Smooth muscle cell (in vitro differentiated cells): ENCODE data around the gene HCN4. TPM values are rescaled to one million over a fixed set of nuclear protein-coding genes. Genes with fewer than 3 reads are reported as not detected.

ENCODE experiments used
- DNase-seq: peaks from one replicate; lab custom pipeline; 2025; ENCODE audit not compliant: unreplicated experiment; lab: John Stamatoyannopoulos, UW
- H2AFZ ChIP-seq: fragments of 200-600 bp; sonication (generic); 2 replicates; pipeline ENCODE4 v1.6.0; 2016; ENCODE audit warnings: antibody characterized with exemption, low read depth, mild to moderate bottlenecking
- H3F3A ChIP-seq: fragments of 200-600 bp; sonication (generic); 2 replicates; pipeline ENCODE4 v1.6.0; 2017; ENCODE audit warnings: antibody characterized with exemption, low read depth
- H3K27ac ChIP-seq: fragments of 200-600 bp; sonication (generic); 2 replicates; pipeline ENCODE4 v1.5.1; 2016; ENCODE audit warnings: low read depth, mild to moderate bottlenecking
- H3K27me3 ChIP-seq: fragments of 200-600 bp; sonication (generic); 2 replicates; pipeline ENCODE4 v1.6.1; 2016; ENCODE audit warnings: low read depth, mild to moderate bottlenecking
- H3K36me3 ChIP-seq: fragments of 200-600 bp; sonication (generic); 2 replicates; pipeline ENCODE4 v1.5.1; 2016; ENCODE audit warnings: low read depth
- H3K4me1 ChIP-seq: fragments of 200-600 bp; sonication (generic); 2 replicates; pipeline ENCODE4 v1.5.1; 2016; ENCODE audit warnings: low read depth
- H3K4me2 ChIP-seq: fragments of 200-600 bp; sonication (generic); 2 replicates; pipeline ENCODE4 v1.6.0; 2016; ENCODE audit warnings: mild to moderate bottlenecking
- H3K4me3 ChIP-seq: fragments of 200-600 bp; sonication (generic); 2 replicates; pipeline ENCODE4 v1.5.1; 2016; ENCODE audit warnings: mild to moderate bottlenecking
- H3K79me2 ChIP-seq: fragments of 200-600 bp; sonication (generic); 2 replicates; pipeline ENCODE4 v1.6.0; 2016; ENCODE audit warnings: low read depth, mild to moderate bottlenecking
- H3K9ac ChIP-seq: fragments of 200-600 bp; sonication (generic); 2 replicates; pipeline ENCODE4 v1.6.0; 2016; ENCODE audit warnings: low read depth
- H3K9me3 ChIP-seq: fragments of 200-600 bp; sonication (generic); replicated peaks from 2 replicates; pipeline ENCODE4 v1.5.1; 2016; ENCODE audit warnings: low read depth
- H4K20me1 ChIP-seq: fragments of 200-600 bp; sonication (generic); 2 replicates; pipeline ENCODE4 v1.6.0; 2016; ENCODE audit warnings: low read depth
- WGBS: methylation state at CpG from one replicate; pipeline ENCODE4 v1.1.7; 2016; ENCODE audit warnings: low lambda C conversion rate; 5-methylcytosine and 5-hydroxymethylcytosine counted together
- polyA plus RNA-seq: library from polyadenylated mRNA; unstranded; fragments of >200 nt; fragmentation: Nextera tagmentation; extraction: Ambion mirVana; gene quantifications from 2 replicates; pipeline ENCODE4 v1.2.1, GENCODE V29; 2016
- total RNA-seq: library from RNA; depleted of rRNA; stranded (reverse); fragments of >200 nt; gene quantifications from 2 replicates; pipeline ENCODE4 v1.2.3, GENCODE V29; 2014
- TF ChIP-seq, protein P1 (sequence below): fragments of 200-600 bp; sonication (generic); IDR thresholded peaks from 2 replicates; pipeline ENCODE4 v1.5.1; 2017; ENCODE audit warnings: borderline replicate concordance, mild to moderate bottlenecking, antibody characterized with exemption; ENCODE audit not compliant: insufficient read depth, poor library complexity, severe bottlenecking

Gene HCN4
- total and polyA plus RNA-seq, 2 experiments from 2014 or later = 0.07 TPM; not detected in 1

GRCh38 chr15:73371812-73372211, 3.1 kb upstream of the HCN4 start:
- H3K27me3 ChIP-seq = peaks cover 58% of the 10 kb centered on the region
- no peak overlapping the region for H3K27ac ChIP-seq
- no peak for DNase-seq

GRCh38 chr15:73370151-73370550, 1.4 kb upstream of the HCN4 start:
- Histone ChIP-seq H3K79me2 (no peaks in the 10 kb centered on the region), H3K9me3 (no peaks in the 10 kb centered on the region), H3K27ac (no peak overlapping the region), H3K36me3 (no peaks in the 10 kb centered on the region), H3K27me3 (peaks cover 72% of the 10 kb centered on the region), H3K9ac (no peak overlapping the region), H3F3A (no peaks in the 10 kb centered on the region), H2AFZ (no peak overlapping the region), H4K20me1 (no peaks in the 10 kb centered on the region), H3K4me2 (no peak overlapping the region), H3K4me1 (peaks cover 8% of the 10 kb centered on the region), H3K4me3 (no peak overlapping the region)
- TF ChIP-seq, protein P1, sequence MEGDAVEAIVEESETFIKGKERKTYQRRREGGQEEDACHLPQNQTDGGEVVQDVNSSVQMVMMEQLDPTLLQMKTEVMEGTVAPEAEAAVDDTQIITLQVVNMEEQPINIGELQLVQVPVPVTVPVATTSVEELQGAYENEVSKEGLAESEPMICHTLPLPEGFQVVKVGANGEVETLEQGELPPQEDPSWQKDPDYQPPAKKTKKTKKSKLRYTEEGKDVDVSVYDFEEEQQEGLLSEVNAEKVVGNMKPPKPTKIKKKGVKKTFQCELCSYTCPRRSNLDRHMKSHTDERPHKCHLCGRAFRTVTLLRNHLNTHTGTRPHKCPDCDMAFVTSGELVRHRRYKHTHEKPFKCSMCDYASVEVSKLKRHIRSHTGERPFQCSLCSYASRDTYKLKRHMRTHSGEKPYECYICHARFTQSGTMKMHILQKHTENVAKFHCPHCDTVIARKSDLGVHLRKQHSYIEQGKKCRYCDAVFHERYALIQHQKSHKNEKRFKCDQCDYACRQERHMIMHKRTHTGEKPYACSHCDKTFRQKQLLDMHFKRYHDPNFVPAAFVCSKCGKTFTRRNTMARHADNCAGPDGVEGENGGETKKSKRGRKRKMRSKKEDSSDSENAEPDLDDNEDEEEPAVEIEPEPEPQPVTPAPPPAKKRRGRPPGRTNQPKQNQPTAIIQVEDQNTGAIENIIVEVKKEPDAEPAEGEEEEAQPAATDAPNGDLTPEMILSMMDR = no peak
- 35% methylated on average over 3 of the region's 3 CpGs for WGBS
- no peak for DNase-seq

More at GRCh38 chr15:73371812-73372211, 3.1 kb upstream of the HCN4 start:
- Histone ChIP-seq H3K4me3 (no peak overlapping the region), H3K9me3 (no peaks in the 10 kb centered on the region), H3F3A (no peaks in the 10 kb centered on the region), H3K36me3 (no peaks in the 10 kb centered on the region), H2AFZ (no peak overlapping the region), H3K9ac (no peak overlapping the region), H3K79me2 (no peaks in the 10 kb centered on the region), H4K20me1 (no peaks in the 10 kb centered on the region), H3K4me1 (peaks cover 8% of the 10 kb centered on the region), H3K4me2 (no peak overlapping the region)
- TF ChIP-seq, protein P1 = no peak
- WGBS = 59% methylated on average over 2 of the region's 2 CpGs

DNA sequence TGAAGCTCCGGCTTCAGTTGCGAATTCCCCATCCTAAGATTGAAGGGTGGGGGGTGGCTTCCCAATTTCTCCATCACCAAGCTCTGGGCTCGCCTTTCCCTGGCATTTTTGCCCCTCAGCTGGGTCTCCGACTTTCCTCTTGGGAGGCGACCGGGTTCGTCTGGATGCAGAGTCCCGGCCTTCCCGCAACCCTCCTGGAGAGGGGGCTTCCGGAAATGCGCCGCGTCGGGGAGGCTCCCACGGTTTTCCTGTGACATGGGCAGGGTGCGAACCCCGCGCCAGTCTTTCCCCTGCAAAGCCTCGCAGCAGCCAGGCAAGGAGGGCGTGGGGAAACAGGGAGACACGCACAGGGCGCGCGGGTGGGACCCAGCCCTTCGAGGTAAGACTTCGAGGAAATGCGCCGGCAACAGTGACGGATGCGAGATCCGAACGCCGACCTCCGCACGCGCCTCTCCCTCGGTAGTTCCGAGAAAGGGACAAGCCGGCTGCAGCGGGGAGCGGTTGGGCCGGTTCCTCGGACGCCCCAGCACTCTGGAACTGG, 466 bp upstream of the HCN4 start:
- 3% methylated on average over 41 of the region's 44 CpGs for WGBS
- H3K9me3 ChIP-seq = no peaks in the 10 kb centered on the region
- peak overlapping the region; percentile 54 for H3K4me3 ChIP-seq
- peak overlapping the region; percentile 87 for H3K4me2 ChIP-seq
- H3K36me3 ChIP-seq = no peaks in the 10 kb centered on the region
- H3K79me2 ChIP-seq = no peaks in the 10 kb centered on the region
- H3K4me1 ChIP-seq = peaks cover 8% of the 10 kb centered on the region
- H4K20me1 ChIP-seq = no peaks in the 10 kb centered on the region
- H2AFZ ChIP-seq = no peak overlapping the region
- no peak for DNase-seq
- TF ChIP-seq, protein P1 = no peak
- no peaks in the 10 kb centered on the region for H3F3A ChIP-seq
- H3K27ac ChIP-seq = no peak overlapping the region
- no peak overlapping the region for H3K9ac ChIP-seq
- H3K27me3 ChIP-seq = peaks cover 82% of the 10 kb centered on the region

GRCh38 chr15:73367624-73368300, 996 bp downstream of the HCN4 start:
- 1% methylated on average over 74 of the region's 90 CpGs for WGBS
- H2AFZ ChIP-seq = no peak overlapping the region
- no peaks in the 10 kb centered on the region for H4K20me1 ChIP-seq
- no peaks in the 10 kb centered on the region for H3K9me3 ChIP-seq
- peak overlapping the region; percentile 54 for H3K4me3 ChIP-seq
- H3F3A ChIP-seq = no peaks in the 10 kb centered on the region
- H3K4me1 ChIP-seq = peaks cover 8% of the 10 kb centered on the region
- H3K27me3 ChIP-seq = peaks cover 81% of the 10 kb centered on the region
- H3K36me3 ChIP-seq = no peaks in the 10 kb centered on the region
- TF ChIP-seq, protein P1 = no peak
- no peak overlapping the region for H3K9ac ChIP-seq
- H3K4me2 ChIP-seq = peak overlapping the region; percentile 87
- H3K27ac ChIP-seq = no peak overlapping the region
- no peak for DNase-seq
- no peaks in the 10 kb centered on the region for H3K79me2 ChIP-seq
